Erythroblast (primary cell): ENCODE data around the gene SLC7A4.

Source experiments
- GATA1 ChIP-seq: IDR thresholded peaks from 2 replicates; pipeline ENCODE4 v1.6.1; 2011; ENCODE audit warnings: low read depth, mild to moderate bottlenecking, control low read depth, low read length, moderate library complexity
- POLR2A ChIP-seq: IDR thresholded peaks from 2 replicates; pipeline ENCODE4 v1.6.1; 2011; ENCODE audit warnings: mild to moderate bottlenecking, low read length

DNA sequence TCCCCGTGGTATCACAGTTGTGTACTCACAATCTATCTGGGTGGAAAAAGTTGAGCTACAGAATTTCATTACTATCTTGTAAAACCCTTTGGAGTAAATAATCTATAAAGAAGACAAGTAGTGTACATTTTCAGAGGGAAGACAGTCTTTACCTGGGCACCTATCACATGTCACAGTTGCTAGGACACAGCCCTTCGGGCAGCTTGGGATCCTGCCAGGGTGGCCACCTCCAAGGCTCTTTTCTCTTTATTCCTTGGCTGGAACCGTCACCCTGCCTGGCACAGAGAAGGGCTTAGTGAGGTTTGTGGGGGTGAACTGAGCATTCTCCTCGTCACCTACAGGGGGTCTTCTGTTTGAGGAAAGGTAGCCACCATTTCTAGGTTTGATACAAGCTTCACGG is 37.0 kb upstream of the SLC7A4 start:
- no peak for TF ChIP-seq POLR2A
- no peak for TF ChIP-seq GATA1
